ENCODE measurements around the gene ADK.
"Not testable (repeated sequence)": the region's sequence is repeated elsewhere in the genome, so short reads cannot be mapped to it uniquely, and the experiment has no call there.

Gene ADK

GRCh38 chr10:74262856-74263255, 111.8 kb downstream of the ADK start:
- FAIRE-seq, result peak; percentile 23
- TF ChIP-seq POLR2A (IDR thresholded peaks at IDR 0.05; ENCODE audit: low read depth, low read length), result no peak
- DNase-seq (ENCODE audit: insufficient read length, low spot score), result no peak

DNA sequence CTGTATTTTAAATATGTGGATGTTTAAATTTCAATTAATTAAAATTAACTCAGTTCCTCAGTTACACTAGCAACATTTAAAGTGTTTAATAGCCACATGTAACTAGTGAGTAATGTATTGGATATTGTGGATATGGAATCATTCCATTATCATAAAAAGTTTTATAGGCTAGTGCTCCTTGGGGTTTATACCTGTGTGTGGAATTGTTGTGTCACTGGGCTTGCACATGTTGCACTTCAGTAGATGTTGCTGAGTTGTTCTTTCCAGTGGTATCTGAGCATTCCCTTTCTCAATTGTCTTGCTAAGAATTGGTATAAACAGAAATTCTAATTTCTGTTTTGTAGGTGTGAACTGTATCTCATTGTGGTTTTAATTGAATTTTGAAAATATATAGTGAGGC, 113.0 kb downstream of the ADK start:
- DNase-seq (ENCODE audit: insufficient read length, low spot score), result no peak
- no peak for TF ChIP-seq POLR2A (IDR thresholded peaks at IDR 0.05; ENCODE audit: low read depth, low read length)
- FAIRE-seq, result peak; percentile 68

GRCh38 chr10:74272288-74272687, 121.3 kb downstream of the ADK start:
- no peak for FAIRE-seq
- TF ChIP-seq POLR2A (IDR thresholded peaks at IDR 0.05; ENCODE audit: low read depth, low read length), result no peak
- no peak for DNase-seq (ENCODE audit: insufficient read length, low spot score)

DNA sequence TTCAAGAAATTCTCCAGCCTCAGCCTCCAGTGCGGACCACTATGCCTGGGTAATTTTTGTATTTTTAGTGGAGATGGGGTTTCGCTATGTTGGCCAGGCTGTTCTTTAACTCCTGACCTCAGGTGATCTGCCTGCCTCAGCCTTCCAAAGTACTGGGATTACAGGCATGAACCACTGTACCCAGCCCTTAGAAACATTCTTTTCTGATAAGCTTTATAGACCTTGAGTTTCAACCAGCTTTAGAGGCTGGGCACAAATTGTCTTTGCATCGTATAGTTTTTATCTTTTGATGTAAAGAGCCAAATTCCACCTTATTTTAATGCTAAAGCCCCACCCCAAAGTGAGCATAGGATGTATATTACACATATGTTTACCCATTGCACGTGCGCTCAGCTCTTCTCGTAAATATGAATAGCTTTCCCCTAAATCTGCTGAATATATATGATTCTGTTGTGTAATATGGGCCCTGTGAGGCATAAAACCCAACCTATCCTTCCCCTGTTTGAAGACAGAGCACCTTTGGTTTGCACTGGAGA, 124.8 kb downstream of the ADK start:
- DNase-seq (ENCODE audit: insufficient read length, low spot score), result no peak
- TF ChIP-seq POLR2A (IDR thresholded peaks at IDR 0.05; ENCODE audit: low read depth, low read length), result no peak
- no peak for FAIRE-seq

DNA sequence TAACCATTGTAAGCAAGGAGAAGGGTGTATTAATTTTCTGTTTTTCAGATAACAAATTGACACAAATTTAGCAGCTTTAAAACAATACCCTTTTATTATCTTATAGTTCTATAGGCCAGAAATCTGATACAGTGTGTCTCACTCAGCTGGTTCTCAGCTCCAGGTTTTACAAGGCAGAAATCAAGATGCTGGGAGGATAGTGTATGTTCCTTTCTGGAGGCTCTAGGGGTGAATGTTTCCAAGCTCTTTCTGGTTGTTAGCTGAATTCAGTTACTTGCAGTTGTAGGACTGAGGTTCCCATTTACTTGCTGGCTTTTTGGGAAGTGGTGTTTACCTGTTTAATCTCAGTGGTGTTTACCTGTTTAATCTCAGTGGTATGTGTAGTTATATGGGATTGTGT, 125.4 kb downstream of the ADK start:
- peak; percentile 27 for FAIRE-seq
- DNase-seq (ENCODE audit: insufficient read length, low spot score), result no peak

DNA sequence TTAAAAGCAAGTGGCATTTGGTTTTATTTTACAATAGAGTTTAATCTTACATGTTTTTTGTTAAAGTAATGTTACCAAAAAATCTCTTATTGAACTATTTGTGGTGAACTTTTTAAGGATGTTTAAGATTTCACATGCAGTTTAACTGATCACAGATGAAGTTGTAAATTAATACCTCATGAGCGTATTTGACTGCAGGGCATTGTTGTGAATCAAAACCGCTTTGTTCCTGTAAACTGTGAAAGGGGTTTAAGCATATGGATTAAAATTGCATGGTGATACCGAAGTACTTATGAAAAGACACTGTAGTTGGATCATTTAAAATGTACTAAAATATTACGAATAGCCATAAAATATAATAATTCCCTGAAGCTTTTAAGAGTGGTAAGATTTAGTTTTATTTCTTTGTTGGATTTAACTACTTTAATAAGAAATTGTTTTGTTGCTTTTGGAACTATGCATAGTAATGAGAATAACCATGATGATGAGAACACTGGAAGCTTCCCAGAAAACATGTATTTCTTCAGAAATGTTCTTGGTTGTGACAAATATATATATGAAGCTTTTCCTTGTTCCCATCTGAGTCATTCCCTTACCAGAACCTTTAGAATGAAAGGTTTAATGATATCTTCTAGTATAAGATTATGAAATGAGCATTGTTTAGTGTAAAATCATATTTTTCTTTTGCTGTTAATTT, 131.3 kb downstream of the ADK start:
- peak; percentile 87 for FAIRE-seq
- no peak for TF ChIP-seq POLR2A (IDR thresholded peaks at IDR 0.05; ENCODE audit: low read depth, low read length)
- DNase-seq (ENCODE audit: insufficient read length, low spot score), result no peak

More for the DNA sequence above, 125.4 kb downstream of the ADK start:
- no peak for TF ChIP-seq POLR2A (IDR thresholded peaks at IDR 0.05; ENCODE audit: low read depth, low read length)

- no peak for DNase-seq (ENCODE audit: insufficient read length, low spot score)
- no peak for TF ChIP-seq POLR2A (IDR thresholded peaks at IDR 0.05; ENCODE audit: low read depth, low read length)
- FAIRE-seq, result no peak
Measured at GRCh38 chr10:74282848-74283210, 131.8 kb downstream of the ADK start.

DNA sequence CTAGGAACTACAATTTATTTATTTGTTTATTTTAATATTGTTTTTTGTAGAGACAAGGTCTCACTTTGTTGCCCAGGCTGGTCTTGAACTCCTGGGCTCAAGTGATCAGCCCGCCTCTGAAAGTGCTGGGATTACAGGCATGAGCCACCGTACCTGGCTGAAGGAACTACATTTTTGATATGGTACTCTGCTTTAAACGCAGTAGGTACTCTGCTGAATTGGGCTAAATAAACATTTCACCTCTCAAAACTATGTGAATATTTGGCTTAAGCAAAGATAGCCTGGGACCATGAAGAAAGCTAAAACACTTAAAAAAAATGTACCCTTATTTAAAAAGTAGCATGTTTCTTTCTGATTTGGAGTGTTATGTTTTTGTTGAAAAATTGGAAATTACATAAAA, 138.2 kb downstream of the ADK start:
- peak; percentile 75 for FAIRE-seq
- DNase-seq (ENCODE audit: insufficient read length, low spot score), result no peak
- TF ChIP-seq POLR2A (IDR thresholded peaks at IDR 0.05; ENCODE audit: low read depth, low read length), result no peak

GRCh38 chr10:74289951-74290350, 138.9 kb downstream of the ADK start:
- DNase-seq (ENCODE audit: insufficient read length, low spot score) (no peak), FAIRE-seq (peak; percentile 92)
- no peak for TF ChIP-seq POLR2A (IDR thresholded peaks at IDR 0.05; ENCODE audit: low read depth, low read length)

GRCh38 chr10:74290708-74291107, 139.7 kb downstream of the ADK start:
- no peak for TF ChIP-seq POLR2A (IDR thresholded peaks at IDR 0.05; ENCODE audit: low read depth, low read length)
- DNase-seq (ENCODE audit: insufficient read length, low spot score), result no peak
- peak; percentile 90 for FAIRE-seq

DNA sequence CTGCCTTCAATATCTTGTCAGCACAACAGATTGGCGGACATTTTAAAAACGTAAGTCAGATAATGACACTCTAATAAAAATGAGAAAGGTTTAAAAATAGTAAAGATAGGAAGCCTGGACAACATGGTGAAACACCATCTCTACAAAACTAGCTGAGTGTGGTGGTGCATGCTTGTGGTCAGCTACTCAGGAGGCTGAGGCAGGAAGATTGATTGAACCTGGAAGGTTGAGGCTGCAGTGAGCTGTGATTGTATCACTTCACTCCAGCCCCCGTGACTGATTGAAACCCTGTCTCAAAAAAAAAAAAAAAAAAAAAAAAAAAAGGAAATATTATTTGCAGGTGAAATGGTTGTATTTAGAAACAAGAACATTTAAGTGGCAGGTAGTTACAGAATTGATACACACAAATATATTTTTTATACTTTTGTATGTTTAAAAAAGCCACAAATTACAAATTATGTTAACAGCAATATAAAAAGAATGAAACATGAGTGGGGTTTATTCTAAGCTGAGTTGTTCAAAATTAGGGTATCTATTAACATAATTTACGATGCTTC, 141.9 kb downstream of the ADK start:
- no peak for TF ChIP-seq POLR2A (IDR thresholded peaks at IDR 0.05; ENCODE audit: low read depth, low read length)
- DNase-seq (ENCODE audit: insufficient read length, low spot score) (no peak), FAIRE-seq (peak; percentile 98)

DNA sequence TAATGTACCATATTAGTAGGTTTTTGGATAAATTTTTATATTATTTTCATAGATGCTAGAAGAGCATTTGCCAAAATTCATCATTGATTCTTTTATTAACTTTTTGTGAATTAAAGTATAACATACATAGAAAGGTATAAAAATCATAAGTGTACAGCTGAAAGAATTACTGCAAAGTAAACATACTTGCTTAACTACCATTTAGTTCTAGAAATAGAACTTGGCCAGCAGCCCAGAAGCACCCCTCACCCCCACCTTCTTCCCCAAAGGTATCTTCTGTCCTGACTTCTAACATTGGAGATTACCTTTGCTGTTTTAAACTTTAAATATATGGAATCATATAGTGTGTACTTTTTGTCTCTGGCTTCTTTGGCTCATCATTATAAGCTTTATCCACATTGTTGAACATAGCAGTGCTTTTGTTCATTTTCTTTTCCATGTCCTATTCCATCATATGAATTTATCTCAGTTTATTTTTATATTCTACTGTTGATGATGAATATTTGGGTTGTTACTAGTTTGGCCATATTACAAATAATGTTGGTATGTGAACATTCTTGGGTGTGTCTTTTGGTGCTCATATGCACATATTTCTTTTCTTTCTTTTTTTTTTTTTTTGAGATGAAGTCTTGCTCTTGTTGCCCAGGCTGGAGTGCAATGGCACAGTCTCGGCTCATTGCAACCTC, 142.8 kb downstream of the ADK start:
- no peak for DNase-seq (ENCODE audit: insufficient read length, low spot score)
- FAIRE-seq, result peak; percentile 94
- no peak for TF ChIP-seq POLR2A (IDR thresholded peaks at IDR 0.05; ENCODE audit: low read depth, low read length)

DNA sequence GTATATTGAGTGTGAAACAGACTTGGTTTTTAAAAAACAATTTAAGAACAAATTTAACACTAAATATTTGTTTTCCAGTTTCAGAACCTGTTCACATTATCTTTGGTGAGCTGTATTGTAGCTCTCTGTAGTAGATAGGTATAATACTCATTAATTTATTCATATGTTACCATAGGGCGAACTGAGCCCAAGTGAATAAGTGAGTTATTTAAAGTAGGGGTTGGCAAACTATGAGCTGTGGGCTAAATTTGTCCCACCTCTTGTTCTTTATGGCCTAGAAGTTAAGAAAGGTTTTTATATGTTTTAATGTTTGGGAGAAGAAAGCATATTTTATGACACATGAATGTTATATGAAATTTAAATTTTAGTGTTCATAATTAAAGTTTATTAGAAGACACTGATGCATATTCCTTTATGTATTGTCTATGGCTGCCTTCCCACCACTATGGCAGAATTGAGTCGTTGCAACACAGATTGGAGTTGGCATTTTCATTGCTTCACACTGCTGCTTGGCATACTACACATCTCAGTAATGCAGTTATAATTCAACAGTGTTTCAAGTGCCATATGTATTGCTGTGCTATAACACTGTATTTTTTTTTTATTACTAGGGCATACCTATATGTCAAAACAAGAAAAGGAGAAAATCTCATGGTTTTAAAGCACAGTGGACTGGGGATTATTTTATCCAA, 146.5 kb downstream of the ADK start:
- FAIRE-seq, result peak; percentile 38
- no peak for DNase-seq (ENCODE audit: insufficient read length, low spot score)
- no peak for TF ChIP-seq POLR2A (IDR thresholded peaks at IDR 0.05; ENCODE audit: low read depth, low read length)

DNA sequence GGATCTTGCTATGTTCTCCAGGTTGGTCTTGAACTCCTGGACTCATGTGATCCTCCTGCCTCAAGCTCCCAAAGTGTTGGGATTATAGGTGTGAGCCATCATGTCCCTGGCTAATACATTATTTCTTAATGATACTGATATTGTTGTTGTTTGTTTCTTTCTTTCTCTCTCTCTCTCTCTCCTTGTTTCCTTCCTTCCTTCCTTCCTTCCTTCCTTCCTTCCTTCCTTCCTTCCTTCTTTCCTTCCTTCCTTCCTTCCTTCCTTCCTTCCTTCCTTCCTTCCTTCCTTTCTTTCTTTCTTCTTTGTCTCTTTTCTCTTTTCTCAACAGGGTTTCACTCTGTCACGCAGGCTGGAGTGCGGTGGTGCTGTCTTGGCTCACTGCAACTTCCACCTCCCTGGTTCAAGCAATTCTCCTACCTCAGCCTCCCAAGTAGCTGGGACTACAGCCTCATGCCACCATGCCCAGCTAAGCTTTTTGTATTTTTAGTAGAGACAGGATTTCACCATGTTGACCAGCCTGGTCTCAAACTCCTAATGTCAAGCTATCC, 149.1 kb downstream of the ADK start:
- DNase-seq (ENCODE audit: insufficient read length, low spot score); FAIRE-seq: not testable (repeated sequence)

Data from H54 (cell line).